Peyer's patch (tissue), 4 donors: Measurements from ENCODE around the gene ATG7. TPM values are rescaled to one million over a fixed set of nuclear protein-coding genes. Genes with fewer than 3 reads are reported as not detected.
A peak's percentile ranks its signal among the peaks of the same experiment; 100 is the strongest.

Experiments
- DNase-seq, 3 donors: peaks; one replicate each; pipeline ENCODE4 v3.0.0-alpha.2; 2017 to 2019
- H3K27ac ChIP-seq, 4 donors: fragments of 200-600 bp; sonication (generic); one replicate each; pipeline ENCODE4 v1.5.1; 2016 to 2019
- H3K27me3 ChIP-seq, 2 donors: fragments of 200-600 bp; sonication (generic); one replicate each; pipeline ENCODE4 v1.5.1; 2019
- H3K36me3 ChIP-seq, 3 donors: fragments of 200-600 bp; sonication (generic); one replicate each; pipeline ENCODE4 v1.5.1; 2016 to 2019
- H3K4me1 ChIP-seq, 4 donors: fragments of 200-600 bp; sonication (generic); one replicate each; pipeline ENCODE4 v1.5.1; 2016 to 2019
- H3K4me3 ChIP-seq, 4 donors: fragments of 200-600 bp; sonication (generic); 1 replicate in 3 of 4; 2 replicates in 1 of 4; pipeline ENCODE4 v1.5.1; 2016 to 2019; ENCODE audit warnings: mild to moderate bottlenecking in 1 of 4
- H3K9me3 ChIP-seq, 4 donors: fragments of 200-600 bp; sonication (generic); one replicate each; pipeline ENCODE4 v1.5.1; 2016 to 2019; ENCODE audit warnings: mild to moderate bottlenecking in 1 of 4
- CTCF ChIP-seq, 6 experiments: fragments of 450-650 bp in 4 of 6; fragments of 200-600 bp in 2 of 6; sonication (generic) in 1 of 6; IDR thresholded peaks; one replicate each; pipeline ENCODE4 v1.5.1; 2017 to 2019; ENCODE audit warnings: antibody characterized with exemption in 6 of 6, mild to moderate bottlenecking in 3 of 6, moderate library complexity in 1 of 6
- POLR2A ChIP-seq, 2 donors: fragments of 450-650 bp; IDR thresholded peaks; one replicate each; pipeline ENCODE4 v1.5.1; 2017; ENCODE audit warnings: antibody characterized with exemption in 2 of 2, mild to moderate bottlenecking in 2 of 2, moderate library complexity in 2 of 2
- total RNA-seq, 4 donors: library from RNA; depleted of rRNA; stranded (reverse); fragments of >200 nt; gene quantifications; one replicate each; pipeline ENCODE4 v1.1.0, GENCODE V29; 2016

Gene ATG7
- total RNA-seq, 4 donors from 2014 or later, result 45.2 to 126 (median 70.8) TPM

GRCh38 chr3:11245827-11246662 lies 26.2 kb upstream of the ATG7 start:
- Histone ChIP-seq H3K9me3 (no peaks in the 10 kb centered on the region), H3K4me3 (no peak overlapping the region), H3K4me1 (no peaks in the 10 kb centered on the region), H3K27me3 (no peaks in the 10 kb centered on the region), H3K36me3 (no peaks in the 10 kb centered on the region), H3K27ac (no peak overlapping the region)
- no peak for DNase-seq
- TF ChIP-seq POLR2A (IDR thresholded peaks at IDR 0.05), result no peak
- no peak for TF ChIP-seq CTCF (IDR thresholded peaks at IDR 0.05)

DNA sequence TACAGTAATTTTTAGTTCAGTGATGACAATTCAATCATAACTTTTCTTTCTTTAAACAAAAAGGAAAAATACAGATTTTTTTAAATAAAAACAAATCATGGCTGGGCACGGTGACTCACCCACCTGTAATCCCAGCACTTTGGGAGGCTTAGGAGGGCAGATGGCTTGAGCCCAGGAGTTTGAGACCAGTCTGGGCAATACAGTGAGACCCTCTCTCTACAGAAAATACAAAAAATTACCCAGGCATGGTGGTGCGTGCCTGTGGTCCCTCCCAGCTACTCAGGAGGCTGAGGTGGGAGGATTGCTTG lies 25.6 kb upstream of the ATG7 start:
- Histone ChIP-seq H3K27ac (no peak overlapping the region), H3K9me3 (no peaks in the 10 kb centered on the region), H3K4me3 (no peak overlapping the region), H3K27me3 (no peaks in the 10 kb centered on the region), H3K4me1 (no peaks in the 10 kb centered on the region), H3K36me3 (no peaks in the 10 kb centered on the region)
- TF ChIP-seq POLR2A (IDR thresholded peaks at IDR 0.05) (no peak), CTCF (IDR thresholded peaks at IDR 0.05) (no peak)
- no peak for DNase-seq

DNA sequence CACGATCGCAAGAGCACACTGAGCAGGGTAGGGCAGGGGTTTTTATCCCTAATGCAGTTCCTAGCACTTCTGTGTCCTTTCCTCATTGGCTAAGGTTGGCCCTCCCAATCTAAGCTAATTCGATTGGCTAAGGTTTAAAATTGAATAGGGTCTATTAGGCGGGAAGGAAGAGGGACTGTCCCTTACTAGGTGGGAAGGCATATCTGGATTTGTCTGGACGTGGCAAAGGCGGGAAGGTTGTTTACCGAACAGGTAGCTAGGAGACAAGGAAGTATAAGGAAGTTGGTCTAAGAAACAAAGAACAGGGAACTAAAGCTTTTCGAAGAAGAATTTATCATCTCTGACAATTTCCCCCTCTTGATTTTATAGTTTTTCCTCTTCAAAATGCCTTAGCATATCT lies 24.8 kb upstream of the ATG7 start:
- no peak for TF ChIP-seq CTCF (IDR thresholded peaks at IDR 0.05)
- TF ChIP-seq POLR2A (IDR thresholded peaks at IDR 0.05), result no peak
- H3K4me1 ChIP-seq, result no peaks in the 10 kb centered on the region
- no peaks in the 10 kb centered on the region for H3K9me3 ChIP-seq
- H3K4me3 ChIP-seq, result no peak overlapping the region
- no peaks in the 10 kb centered on the region for H3K36me3 ChIP-seq
- no peak for DNase-seq
- no peaks in the 10 kb centered on the region for H3K27me3 ChIP-seq
- peak overlapping the region in 1 of 4 donors; percentile 12 for H3K27ac ChIP-seq

- DNase-seq, result no peak
- Histone ChIP-seq H3K4me1 (no peaks in the 10 kb centered on the region), H3K27ac (no peak overlapping the region), H3K36me3 (no peaks in the 10 kb centered on the region), H3K4me3 (no peak overlapping the region), H3K9me3 (no peaks in the 10 kb centered on the region), H3K27me3 (no peaks in the 10 kb centered on the region)
- TF ChIP-seq POLR2A (IDR thresholded peaks at IDR 0.05), result no peak
- TF ChIP-seq CTCF (IDR thresholded peaks at IDR 0.05), result no peak
Measured at GRCh38 chr3:11248596-11248995, 23.6 kb upstream of the ATG7 start.

DNA sequence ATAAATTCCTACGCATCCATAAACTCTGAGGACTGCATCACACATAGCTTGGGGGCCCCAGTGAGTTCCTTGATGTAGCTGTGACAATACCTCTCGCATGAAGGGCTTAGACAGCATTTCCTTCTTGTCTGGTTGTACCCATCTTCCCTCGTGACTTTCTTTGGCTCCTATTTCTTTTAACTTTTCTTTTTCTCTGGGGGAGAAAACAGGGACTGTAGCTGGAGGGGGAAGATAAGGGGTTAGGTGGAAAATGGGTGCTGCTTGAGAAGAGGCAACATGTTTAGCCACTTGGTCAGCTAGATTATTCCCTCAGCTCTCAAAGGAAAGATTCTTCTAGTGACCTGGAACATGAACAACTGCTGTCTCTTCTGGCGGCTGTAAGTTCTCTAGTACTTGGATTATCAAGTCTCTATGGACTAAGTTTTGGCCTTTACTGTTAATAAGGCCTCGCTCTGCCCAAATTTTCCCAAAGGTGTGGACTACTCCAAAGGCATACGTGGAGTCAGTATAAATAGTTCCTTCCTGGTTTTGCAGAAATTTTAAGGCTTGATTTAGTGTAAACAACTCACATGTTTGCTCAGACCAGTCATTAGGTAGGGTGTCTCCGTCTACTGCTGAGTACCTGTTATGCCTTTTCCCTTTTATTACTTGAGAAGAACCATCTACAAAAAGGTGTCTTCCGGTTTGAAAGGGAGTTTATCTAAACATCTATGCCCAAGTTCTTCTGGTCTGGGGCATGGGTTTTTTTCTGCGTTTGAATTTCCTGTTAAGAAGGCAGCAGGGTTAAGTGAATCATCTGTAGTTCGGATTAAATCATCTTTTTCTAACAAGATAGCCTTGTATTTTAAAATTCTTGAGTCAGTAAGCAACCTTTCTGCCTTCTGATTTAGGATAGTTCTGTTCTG lies 21.0 kb upstream of the ATG7 start:
- no peaks in the 10 kb centered on the region for H3K36me3 ChIP-seq
- no peak overlapping the region for H3K4me3 ChIP-seq
- H3K27me3 ChIP-seq, result no peaks in the 10 kb centered on the region
- no peaks in the 10 kb centered on the region for H3K4me1 ChIP-seq
- DNase-seq, result no peak
- H3K27ac ChIP-seq, result no peak overlapping the region
- no peaks in the 10 kb centered on the region for H3K9me3 ChIP-seq
- TF ChIP-seq POLR2A (IDR thresholded peaks at IDR 0.05) (no peak), CTCF (IDR thresholded peaks at IDR 0.05) (no peak)
